ENCODE data around the gene NFXL1.

The NFXL1 gene
- 18.0 to 19.9 (median 18.5) reads per million in 3 donors for total RNA-seq

DNA sequence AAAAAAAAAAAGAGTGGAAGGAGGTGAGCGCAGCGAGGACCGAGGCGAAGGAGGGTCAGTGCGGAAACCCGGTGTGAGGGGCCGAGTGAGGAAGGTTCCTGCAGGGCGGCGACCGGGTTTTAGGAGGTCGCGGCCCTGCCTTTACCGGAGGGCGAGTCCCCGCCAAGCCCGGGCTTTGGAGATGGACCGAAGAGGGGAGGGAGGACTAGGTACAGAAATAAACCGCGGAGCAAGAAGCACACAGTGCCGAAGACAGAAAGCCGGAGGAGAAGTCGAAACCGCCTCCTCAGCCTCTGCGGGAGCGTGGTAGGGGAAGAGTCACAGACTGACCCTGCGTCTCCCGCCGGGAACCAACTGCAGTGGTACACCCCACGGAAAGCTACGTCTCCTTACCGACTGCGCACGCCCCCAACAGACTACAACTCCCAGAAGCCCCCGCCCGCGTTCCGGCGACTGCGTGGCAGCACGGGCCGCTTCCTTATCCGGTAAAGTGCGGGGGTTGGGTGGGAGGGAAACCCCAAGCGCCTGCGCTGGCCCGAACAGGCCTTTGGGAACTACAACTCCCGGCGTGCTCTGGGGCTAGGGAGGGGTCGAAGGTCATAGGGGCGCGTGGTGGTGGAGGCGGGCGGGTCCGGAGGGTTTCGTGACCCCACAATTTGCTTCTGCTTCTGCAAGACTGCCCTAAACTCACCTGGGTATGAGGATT lies at the start of gene NFXL1:
NFXL1 (minus strand) TSS at position 364 of the 706 bp plus-strand sequence. CDS start 380 bp downstream, outside the sequence.
- no peaks in the 10 kb centered on the region for H3K36me3 ChIP-seq (ENCODE audit: control insufficient read depth, insufficient read depth, low read length)
- H3K4me1 ChIP-seq (ENCODE audit: control insufficient read depth, insufficient read depth, low read length, poor library complexity, severe bottlenecking) = peaks cover 16% of the 10 kb centered on the region
- no peaks in the 10 kb centered on the region for H3K27me3 ChIP-seq (replicated peaks; ENCODE audit: control insufficient read depth, insufficient read depth, low read length, poor library complexity, severe bottlenecking)
- DNase-seq = peak; percentile 87 to 93 (median 93)
- H3K9me3 ChIP-seq (ENCODE audit: control insufficient read depth, low read length) = no peaks in the 10 kb centered on the region
- H3K27ac ChIP-seq (ENCODE audit: insufficient read depth, low read length, poor library complexity, severe bottlenecking) = peak within 1 kb of the TSS; percentile 83
- peak within 1 kb of the TSS; percentile 99 for H3K4me3 ChIP-seq (ENCODE audit: insufficient read depth, low read depth, low read length, poor library complexity, severe bottlenecking)

- Histone ChIP-seq H3K27ac (ENCODE audit: insufficient read depth, low read length, poor library complexity, severe bottlenecking) (no peak overlapping the region), H3K4me3 (ENCODE audit: insufficient read depth, low read depth, low read length, poor library complexity, severe bottlenecking) (no peak overlapping the region), H3K9me3 (ENCODE audit: control insufficient read depth, low read length) (no peaks in the 10 kb centered on the region), H3K27me3 (replicated peaks; ENCODE audit: control insufficient read depth, insufficient read depth, low read length, poor library complexity, severe bottlenecking) (no peaks in the 10 kb centered on the region), H3K4me1 (ENCODE audit: control insufficient read depth, insufficient read depth, low read length, poor library complexity, severe bottlenecking) (no peaks in the 10 kb centered on the region), H3K36me3 (ENCODE audit: control insufficient read depth, insufficient read depth, low read length) (no peaks in the 10 kb centered on the region)
- no peak for DNase-seq
Observed at GRCh38 chr4:47954677-47955076, 40.3 kb upstream of the NFXL1 start.

- H3K27ac ChIP-seq (ENCODE audit: insufficient read depth, low read length, poor library complexity, severe bottlenecking) = no peak overlapping the region
- H3K27me3 ChIP-seq (replicated peaks; ENCODE audit: control insufficient read depth, insufficient read depth, low read length, poor library complexity, severe bottlenecking) = no peaks in the 10 kb centered on the region
- H3K36me3 ChIP-seq (ENCODE audit: control insufficient read depth, insufficient read depth, low read length) = no peaks in the 10 kb centered on the region
- no peaks in the 10 kb centered on the region for H3K9me3 ChIP-seq (ENCODE audit: control insufficient read depth, low read length)
- H3K4me3 ChIP-seq (ENCODE audit: insufficient read depth, low read depth, low read length, poor library complexity, severe bottlenecking) = no peak overlapping the region
- no peaks in the 10 kb centered on the region for H3K4me1 ChIP-seq (ENCODE audit: control insufficient read depth, insufficient read depth, low read length, poor library complexity, severe bottlenecking)
- DNase-seq = no peak
Observed at GRCh38 chr4:47954245-47954644, 39.9 kb upstream of the NFXL1 start.

DNA sequence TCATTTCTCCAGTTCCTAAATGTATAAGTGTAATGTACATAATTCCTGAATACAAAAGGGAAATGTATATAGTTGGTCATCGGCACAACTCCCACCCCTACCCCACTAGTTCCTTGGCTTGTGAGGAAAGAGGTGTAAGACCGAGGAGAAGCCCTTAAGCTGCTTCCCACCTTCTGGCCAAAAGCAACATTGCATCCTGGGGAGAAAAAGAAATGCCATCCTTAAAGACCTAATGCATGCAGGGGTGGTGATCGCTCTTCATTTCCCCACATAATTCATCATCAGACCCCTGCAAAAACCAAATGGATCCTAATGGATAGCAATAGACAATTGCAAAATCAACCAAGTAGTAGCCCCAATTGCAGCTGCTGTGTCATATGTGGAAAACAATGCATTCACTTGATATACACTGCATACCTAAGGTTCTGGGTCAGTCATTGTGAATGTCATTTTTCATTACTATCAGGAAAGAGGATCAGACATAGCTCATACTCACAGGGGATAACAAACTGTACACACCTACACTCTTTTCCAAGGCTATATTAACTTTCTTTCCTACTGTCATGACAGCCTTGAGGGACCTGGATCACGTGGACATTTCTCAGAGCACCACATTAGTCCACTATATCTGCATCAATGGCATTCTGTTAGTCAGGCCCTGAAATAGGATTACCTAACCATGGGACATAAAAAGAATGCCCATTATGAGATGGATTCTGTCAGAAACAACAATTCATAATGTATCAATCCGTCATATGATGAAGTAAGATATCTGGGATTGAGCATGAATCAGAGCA lies 31.7 kb upstream of the NFXL1 start:
- Histone ChIP-seq H3K4me3 (ENCODE audit: insufficient read depth, low read depth, low read length, poor library complexity, severe bottlenecking) (no peak overlapping the region), H3K27me3 (replicated peaks; ENCODE audit: control insufficient read depth, insufficient read depth, low read length, poor library complexity, severe bottlenecking) (no peaks in the 10 kb centered on the region), H3K36me3 (ENCODE audit: control insufficient read depth, insufficient read depth, low read length) (no peaks in the 10 kb centered on the region), H3K4me1 (ENCODE audit: control insufficient read depth, insufficient read depth, low read length, poor library complexity, severe bottlenecking) (no peaks in the 10 kb centered on the region), H3K27ac (ENCODE audit: insufficient read depth, low read length, poor library complexity, severe bottlenecking) (no peak overlapping the region), H3K9me3 (ENCODE audit: control insufficient read depth, low read length) (no peaks in the 10 kb centered on the region)
- no peak for DNase-seq

- Histone ChIP-seq H3K27me3 (replicated peaks; ENCODE audit: control insufficient read depth, insufficient read depth, low read length, poor library complexity, severe bottlenecking) (no peaks in the 10 kb centered on the region), H3K9me3 (ENCODE audit: control insufficient read depth, low read length) (no peaks in the 10 kb centered on the region), H3K36me3 (ENCODE audit: control insufficient read depth, insufficient read depth, low read length) (no peaks in the 10 kb centered on the region), H3K27ac (ENCODE audit: insufficient read depth, low read length, poor library complexity, severe bottlenecking) (no peak overlapping the region), H3K4me1 (ENCODE audit: control insufficient read depth, insufficient read depth, low read length, poor library complexity, severe bottlenecking) (no peaks in the 10 kb centered on the region), H3K4me3 (ENCODE audit: insufficient read depth, low read depth, low read length, poor library complexity, severe bottlenecking) (no peak overlapping the region)
- DNase-seq = no peak
Observed at GRCh38 chr4:47942081-47942819, 27.9 kb upstream of the NFXL1 start.

DNA sequence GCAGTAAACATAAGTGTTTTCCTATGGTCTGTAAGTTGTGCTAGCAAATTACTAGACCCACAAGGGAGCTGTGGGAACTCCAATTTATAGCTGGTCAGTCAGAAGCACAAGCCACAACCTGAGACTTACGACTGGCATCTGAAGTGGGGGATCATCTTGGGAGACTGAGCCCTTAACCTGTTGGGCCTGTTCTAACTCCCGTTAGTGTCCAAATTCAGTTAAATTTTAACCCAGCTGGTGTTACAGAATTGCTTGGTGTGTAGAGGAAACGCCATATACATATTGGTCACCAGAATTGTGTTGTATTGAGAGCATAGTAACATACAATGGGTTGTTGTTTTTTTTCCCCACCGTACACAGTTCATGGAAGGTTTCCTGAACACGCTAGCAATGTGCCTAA lies 25.1 kb upstream of the NFXL1 start:
- no peak overlapping the region for H3K27ac ChIP-seq (ENCODE audit: insufficient read depth, low read length, poor library complexity, severe bottlenecking)
- no peaks in the 10 kb centered on the region for H3K36me3 ChIP-seq (ENCODE audit: control insufficient read depth, insufficient read depth, low read length)

DNA sequence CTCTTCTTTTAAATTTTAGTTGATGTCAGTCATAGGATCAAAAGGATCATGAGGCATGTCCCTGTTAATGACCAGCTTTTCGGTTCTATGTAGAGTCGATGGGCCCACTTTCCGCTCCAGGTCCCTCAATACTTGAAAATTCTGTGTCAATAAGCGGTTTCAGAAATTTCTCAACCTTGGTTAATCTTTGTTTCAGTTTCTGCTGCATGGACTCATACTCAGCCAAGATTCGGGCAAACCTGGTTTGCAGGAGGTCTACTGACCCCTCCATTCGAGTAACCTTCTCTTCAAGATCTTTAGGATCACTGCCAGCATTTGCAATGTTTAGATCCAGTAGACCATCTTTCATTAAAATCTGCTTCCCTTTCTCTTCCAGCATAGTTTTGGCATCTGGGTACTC lies 22.0 kb upstream of the NFXL1 start:
- no peaks in the 10 kb centered on the region for H3K9me3 ChIP-seq (ENCODE audit: control insufficient read depth, low read length)
- no peak for DNase-seq
- no peaks in the 10 kb centered on the region for H3K36me3 ChIP-seq (ENCODE audit: control insufficient read depth, insufficient read depth, low read length)

More for the DNA sequence above, 25.1 kb upstream of the NFXL1 start:
- Histone ChIP-seq H3K9me3 (ENCODE audit: control insufficient read depth, low read length) (no peaks in the 10 kb centered on the region), H3K4me1 (ENCODE audit: control insufficient read depth, insufficient read depth, low read length, poor library complexity, severe bottlenecking) (no peaks in the 10 kb centered on the region), H3K27me3 (replicated peaks; ENCODE audit: control insufficient read depth, insufficient read depth, low read length, poor library complexity, severe bottlenecking) (no peaks in the 10 kb centered on the region), H3K4me3 (ENCODE audit: insufficient read depth, low read depth, low read length, poor library complexity, severe bottlenecking) (no peak overlapping the region)
- no peak for DNase-seq

DNA sequence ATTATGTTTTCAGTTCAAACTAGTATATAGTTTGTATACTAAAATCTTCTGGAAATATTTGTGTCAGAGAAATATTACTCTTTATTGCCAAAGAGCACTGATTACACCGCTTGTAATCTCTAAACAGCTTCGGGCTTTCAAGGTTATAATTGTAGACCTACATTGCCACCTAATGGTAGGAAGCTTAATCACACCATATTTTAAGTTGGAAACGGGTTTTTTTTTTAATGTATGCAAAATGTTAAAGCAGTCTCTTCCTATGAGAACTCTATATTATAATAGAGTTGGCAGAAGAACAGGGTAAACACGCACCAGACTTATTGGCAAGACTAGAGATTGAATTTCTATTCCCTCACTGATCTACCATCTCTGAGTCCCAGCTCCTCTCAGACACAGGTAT lies 19.5 kb upstream of the NFXL1 start:
- no peak overlapping the region for H3K4me3 ChIP-seq (ENCODE audit: insufficient read depth, low read depth, low read length, poor library complexity, severe bottlenecking)
- H3K9me3 ChIP-seq (ENCODE audit: control insufficient read depth, low read length) = no peaks in the 10 kb centered on the region
- no peaks in the 10 kb centered on the region for H3K36me3 ChIP-seq (ENCODE audit: control insufficient read depth, insufficient read depth, low read length)
- no peaks in the 10 kb centered on the region for H3K4me1 ChIP-seq (ENCODE audit: control insufficient read depth, insufficient read depth, low read length, poor library complexity, severe bottlenecking)
- no peak overlapping the region for H3K27ac ChIP-seq (ENCODE audit: insufficient read depth, low read length, poor library complexity, severe bottlenecking)
- DNase-seq = no peak
- H3K27me3 ChIP-seq (replicated peaks; ENCODE audit: control insufficient read depth, insufficient read depth, low read length, poor library complexity, severe bottlenecking) = no peaks in the 10 kb centered on the region

More for the DNA sequence above, 22.0 kb upstream of the NFXL1 start:
- no peak overlapping the region for H3K4me3 ChIP-seq (ENCODE audit: insufficient read depth, low read depth, low read length, poor library complexity, severe bottlenecking)
- no peaks in the 10 kb centered on the region for H3K4me1 ChIP-seq (ENCODE audit: control insufficient read depth, insufficient read depth, low read length, poor library complexity, severe bottlenecking)
- H3K27me3 ChIP-seq (replicated peaks; ENCODE audit: control insufficient read depth, insufficient read depth, low read length, poor library complexity, severe bottlenecking) = no peaks in the 10 kb centered on the region
- no peak overlapping the region for H3K27ac ChIP-seq (ENCODE audit: insufficient read depth, low read length, poor library complexity, severe bottlenecking)

DNA sequence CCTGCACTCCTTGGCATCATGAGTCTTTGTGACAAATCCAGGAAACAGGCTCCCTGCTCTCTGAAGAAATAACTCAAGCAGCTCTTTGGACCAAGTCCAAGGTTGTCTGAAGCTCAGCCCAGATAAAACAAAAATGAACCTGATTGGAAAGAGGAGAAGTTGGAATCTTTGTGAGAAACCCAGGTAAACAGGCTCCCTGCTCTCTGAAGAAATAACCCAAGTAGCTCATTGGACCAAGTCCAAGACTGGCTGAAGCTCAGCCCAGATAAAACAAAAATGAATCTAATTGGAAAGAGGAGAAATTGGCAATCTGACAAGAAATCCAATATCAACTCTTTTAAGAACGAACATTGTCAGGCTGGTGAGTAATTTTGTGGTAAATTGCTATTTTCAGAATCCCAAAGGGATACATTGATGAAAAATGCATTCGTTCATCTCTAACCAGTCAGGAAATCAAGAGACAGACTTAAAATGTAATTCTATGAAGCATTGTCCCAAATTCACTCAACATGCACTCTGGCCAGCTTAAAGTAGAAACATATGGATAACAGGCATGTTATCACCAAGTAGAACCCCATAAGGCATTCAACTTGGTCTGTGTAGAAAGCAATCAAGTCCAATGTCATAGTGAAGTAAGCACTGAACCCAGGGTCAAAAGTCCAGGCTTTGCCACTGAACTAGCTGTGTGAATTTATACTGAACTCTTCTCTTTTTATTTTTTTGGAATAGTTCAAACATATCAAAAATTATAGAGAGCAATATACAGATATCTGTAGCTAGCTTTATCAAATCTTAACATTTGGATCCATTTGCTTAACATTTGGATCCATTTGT lies 16.8 kb upstream of the NFXL1 start:
- no peak overlapping the region for H3K4me3 ChIP-seq (ENCODE audit: insufficient read depth, low read depth, low read length, poor library complexity, severe bottlenecking)
- H3K36me3 ChIP-seq (ENCODE audit: control insufficient read depth, insufficient read depth, low read length) = no peaks in the 10 kb centered on the region
- H3K27me3 ChIP-seq (replicated peaks; ENCODE audit: control insufficient read depth, insufficient read depth, low read length, poor library complexity, severe bottlenecking) = no peaks in the 10 kb centered on the region
- H3K4me1 ChIP-seq (ENCODE audit: control insufficient read depth, insufficient read depth, low read length, poor library complexity, severe bottlenecking) = no peaks in the 10 kb centered on the region
- DNase-seq = no peak
- no peak overlapping the region for H3K27ac ChIP-seq (ENCODE audit: insufficient read depth, low read length, poor library complexity, severe bottlenecking)
- no peaks in the 10 kb centered on the region for H3K9me3 ChIP-seq (ENCODE audit: control insufficient read depth, low read length)
